HepG2 (cell line): Measurements from ENCODE around the gene RNF208. TPM values are rescaled to one million over a fixed set of nuclear protein-coding genes. Genes with fewer than 3 reads are reported as not detected.

Source experiments
- GABPB1 ChIP-seq: IDR thresholded peaks from 2 replicates; pipeline ENCODE4 v1.6.1; 2016; ENCODE audit warnings: mild to moderate bottlenecking, missing genetic modification reagents, moderate library complexity, missing compliant biosample characterization
- HMGA1 ChIP-seq: sonication (generic); formaldehyde crosslinking; conservative IDR thresholded peaks from 2 replicates; pipeline ENCODE4 v1.4.0; 2020; ENCODE audit warnings: missing genetic modification reagents
- NR2C2 ChIP-seq: sonication (generic); formaldehyde crosslinking; IDR thresholded peaks from 2 replicates; pipeline ENCODE4 v1.4.0; 2020; ENCODE audit warnings: missing genetic modification reagents, mild to moderate bottlenecking, moderate library complexity, borderline replicate concordance
- SALL2 ChIP-seq: sonication (generic); formaldehyde crosslinking; IDR thresholded peaks from 2 replicates; pipeline ENCODE4 v1.8.1; 2023; ENCODE audit warnings: mild to moderate bottlenecking, missing genetic modification reagents, inconsistent platforms
- ZBTB7B ChIP-seq: sonication (generic); formaldehyde crosslinking; IDR thresholded peaks from 2 replicates; pipeline ENCODE4 v1.4.0; 2020; ENCODE audit warnings: missing genetic modification reagents
- ZNF354B ChIP-seq: sonication (generic); formaldehyde crosslinking; IDR thresholded peaks from 2 replicates; pipeline ENCODE4 v1.8.0; 2022; ENCODE audit warnings: mild to moderate bottlenecking, missing genetic modification reagents
- polyA plus RNA-seq, 8 experiments: library from polyadenylated mRNA; depleted of rRNA in 3 of 8; stranded (reverse) in 7 of 8; unstranded in 1 of 8; fragments of >200 nt; fragmentation: Illumina TruSeq in 4 of 8; extraction: Trizol in 4 of 8; gene quantifications; 2 replicates each; pipeline versions ENCODE4 v1.2.1 to v1.2.3, GENCODE V29; 2011 to 2016; ENCODE audit warnings: low read depth in 4 of 8, missing spikeins in 1 of 8, mixed read lengths in 1 of 8; ENCODE audit not compliant: insufficient read depth in 1 of 8
- total RNA-seq, 5 experiments: library from RNA; depleted of rRNA; stranded (reverse); fragments of >200 nt; fragmentation: Illumina TruSeq; extraction: Trizol; gene quantifications; 2 replicates each; pipeline ENCODE4 v1.2.3, GENCODE V29; 2016; ENCODE audit warnings: low read depth in 1 of 5
- TF ChIP-seq, protein P1 (sequence below), 2 experiments: fragments of 450-650 bp in 1 of 2; sonication (generic) in 1 of 2; formaldehyde crosslinking in 1 of 2; IDR thresholded peaks; 2 replicates each; pipeline versions ENCODE4 v1.6.1 to v1.8.0; 2016 to 2022; ENCODE audit warnings: antibody characterized with exemption in 1 of 2, mild to moderate bottlenecking in 1 of 2, missing genetic modification reagents in 1 of 2
- TF ChIP-seq, protein P2 (sequence below): sonication (generic); formaldehyde crosslinking; IDR thresholded peaks from 2 replicates; pipeline ENCODE4 v1.5.0; 2020; ENCODE audit warnings: missing genetic modification reagents
- TF ChIP-seq, protein P3 (sequence below): sonication (generic); formaldehyde crosslinking; IDR thresholded peaks from 2 replicates; pipeline ENCODE4 v1.8.1; 2022; ENCODE audit warnings: mild to moderate bottlenecking, missing genetic modification reagents

Gene RNF208
- total and polyA plus RNA-seq, 2 of the 13 experiments (the other 11 are each of a cell fraction or from before 2014, with no cell fraction given) = 1.6 to 2.1 TPM

DNA sequence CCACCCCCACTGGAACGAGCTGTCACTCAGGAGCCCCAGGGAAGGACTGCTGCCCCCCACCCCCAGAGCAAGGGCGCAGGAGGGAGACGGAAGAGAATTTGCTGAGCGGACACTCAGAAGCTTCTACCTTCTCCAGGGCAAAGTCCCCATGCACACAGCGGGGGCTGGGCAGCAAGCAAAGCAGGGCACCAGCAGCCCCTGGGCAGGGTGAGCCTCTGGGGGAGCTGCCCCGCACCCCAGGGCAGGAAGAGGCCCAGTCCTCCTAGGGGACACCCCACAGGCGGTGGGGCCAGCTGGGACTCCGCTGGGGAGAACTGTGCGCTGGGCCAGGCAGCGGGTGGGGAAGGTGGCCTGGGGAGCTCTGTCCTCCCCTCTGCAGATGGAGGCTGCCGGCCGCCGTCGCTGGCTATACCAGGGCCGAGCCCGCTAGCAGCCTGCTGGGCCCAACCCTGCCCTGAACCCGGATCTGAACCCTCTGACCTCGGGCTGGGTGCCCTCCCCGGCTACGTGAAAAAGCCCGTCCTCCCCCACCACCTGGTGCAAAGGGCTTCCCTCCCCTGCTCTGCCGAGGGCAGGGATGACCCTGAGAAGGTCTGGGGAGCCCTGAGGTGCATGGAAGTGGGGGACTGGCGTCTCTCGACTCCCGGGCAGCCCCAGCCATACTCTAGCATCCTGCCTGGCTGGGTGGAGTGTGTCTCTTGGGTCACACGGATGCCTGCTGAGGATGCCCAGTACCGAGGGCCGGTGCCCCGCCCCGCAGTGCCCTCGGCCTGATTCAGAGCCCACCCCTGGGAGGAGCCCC, 8.1 kb upstream of the RNF208 start (continued):
- TF ChIP-seq, protein P1, sequence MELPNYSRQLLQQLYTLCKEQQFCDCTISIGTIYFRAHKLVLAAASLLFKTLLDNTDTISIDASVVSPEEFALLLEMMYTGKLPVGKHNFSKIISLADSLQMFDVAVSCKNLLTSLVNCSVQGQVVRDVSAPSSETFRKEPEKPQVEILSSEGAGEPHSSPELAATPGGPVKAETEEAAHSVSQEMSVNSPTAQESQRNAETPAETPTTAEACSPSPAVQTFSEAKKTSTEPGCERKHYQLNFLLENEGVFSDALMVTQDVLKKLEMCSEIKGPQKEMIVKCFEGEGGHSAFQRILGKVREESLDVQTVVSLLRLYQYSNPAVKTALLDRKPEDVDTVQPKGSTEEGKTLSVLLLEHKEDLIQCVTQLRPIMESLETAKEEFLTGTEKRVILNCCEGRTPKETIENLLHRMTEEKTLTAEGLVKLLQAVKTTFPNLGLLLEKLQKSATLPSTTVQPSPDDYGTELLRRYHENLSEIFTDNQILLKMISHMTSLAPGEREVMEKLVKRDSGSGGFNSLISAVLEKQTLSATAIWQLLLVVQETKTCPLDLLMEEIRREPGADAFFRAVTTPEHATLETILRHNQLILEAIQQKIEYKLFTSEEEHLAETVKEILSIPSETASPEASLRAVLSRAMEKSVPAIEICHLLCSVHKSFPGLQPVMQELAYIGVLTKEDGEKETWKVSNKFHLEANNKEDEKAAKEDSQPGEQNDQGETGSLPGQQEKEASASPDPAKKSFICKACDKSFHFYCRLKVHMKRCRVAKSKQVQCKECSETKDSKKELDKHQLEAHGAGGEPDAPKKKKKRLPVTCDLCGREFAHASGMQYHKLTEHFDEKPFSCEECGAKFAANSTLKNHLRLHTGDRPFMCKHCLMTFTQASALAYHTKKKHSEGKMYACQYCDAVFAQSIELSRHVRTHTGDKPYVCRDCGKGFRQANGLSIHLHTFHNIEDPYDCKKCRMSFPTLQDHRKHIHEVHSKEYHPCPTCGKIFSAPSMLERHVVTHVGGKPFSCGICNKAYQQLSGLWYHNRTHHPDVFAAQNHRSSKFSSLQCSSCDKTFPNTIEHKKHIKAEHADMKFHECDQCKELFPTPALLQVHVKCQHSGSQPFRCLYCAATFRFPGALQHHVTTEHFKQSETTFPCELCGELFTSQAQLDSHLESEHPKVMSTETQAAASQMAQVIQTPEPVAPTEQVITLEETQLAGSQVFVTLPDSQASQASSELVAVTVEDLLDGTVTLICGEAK (IDR thresholded peaks at IDR 0.05) = no peak
- TF ChIP-seq, protein P1 (CRISPR knock-in tag; IDR thresholded peaks at IDR 0.05) = peak; percentile 68; the same call in 1 of the 2 replicates
- TF ChIP-seq GABPB1 (CRISPR knock-in tag) (peak; percentile 95), NR2C2 (CRISPR knock-in tag) (peak; percentile 98), ZBTB7B (peak; percentile 26; the same call in 1 of the 2 replicates), HMGA1 (CRISPR knock-in tag) (no peak), SALL2 (no peak), ZNF354B (CRISPR knock-in tag) (no peak)
- TF ChIP-seq, protein P2, sequence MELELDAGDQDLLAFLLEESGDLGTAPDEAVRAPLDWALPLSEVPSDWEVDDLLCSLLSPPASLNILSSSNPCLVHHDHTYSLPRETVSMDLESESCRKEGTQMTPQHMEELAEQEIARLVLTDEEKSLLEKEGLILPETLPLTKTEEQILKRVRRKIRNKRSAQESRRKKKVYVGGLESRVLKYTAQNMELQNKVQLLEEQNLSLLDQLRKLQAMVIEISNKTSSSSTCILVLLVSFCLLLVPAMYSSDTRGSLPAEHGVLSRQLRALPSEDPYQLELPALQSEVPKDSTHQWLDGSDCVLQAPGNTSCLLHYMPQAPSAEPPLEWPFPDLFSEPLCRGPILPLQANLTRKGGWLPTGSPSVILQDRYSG (CRISPR knock-in tag) = no peak
- TF ChIP-seq, protein P3, sequence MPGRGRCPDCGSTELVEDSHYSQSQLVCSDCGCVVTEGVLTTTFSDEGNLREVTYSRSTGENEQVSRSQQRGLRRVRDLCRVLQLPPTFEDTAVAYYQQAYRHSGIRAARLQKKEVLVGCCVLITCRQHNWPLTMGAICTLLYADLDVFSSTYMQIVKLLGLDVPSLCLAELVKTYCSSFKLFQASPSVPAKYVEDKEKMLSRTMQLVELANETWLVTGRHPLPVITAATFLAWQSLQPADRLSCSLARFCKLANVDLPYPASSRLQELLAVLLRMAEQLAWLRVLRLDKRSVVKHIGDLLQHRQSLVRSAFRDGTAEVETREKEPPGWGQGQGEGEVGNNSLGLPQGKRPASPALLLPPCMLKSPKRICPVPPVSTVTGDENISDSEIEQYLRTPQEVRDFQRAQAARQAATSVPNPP (CRISPR knock-in tag) = no peak
